Ishikawa (cell line): ENCODE data around the gene TAF1C.

Source experiments
- CEBPB ChIP-seq: IDR thresholded peaks from 2 replicates; pipeline ENCODE4 v1.6.1; 2012
- CREB1 ChIP-seq: IDR thresholded peaks from 2 replicates; pipeline ENCODE4 v1.6.1; 2012; ENCODE audit warnings: low read depth
- EGR1 ChIP-seq: IDR thresholded peaks from 2 replicates; pipeline ENCODE4 v1.6.1; 2012
- EP300 ChIP-seq: IDR thresholded peaks from 2 replicates; pipeline ENCODE4 v1.6.1; 2012; ENCODE audit warnings: borderline replicate concordance
- FOXM1 ChIP-seq: IDR thresholded peaks from 2 replicates; pipeline ENCODE4 v1.6.1; 2012; ENCODE audit warnings: low read depth, borderline replicate concordance
- NFIC ChIP-seq: IDR thresholded peaks from 2 replicates; pipeline ENCODE4 v1.6.1; 2012
- RAD21 ChIP-seq: IDR thresholded peaks from 2 replicates; pipeline ENCODE4 v1.6.1; 2012; ENCODE audit warnings: low read depth
- TAF1 ChIP-seq: IDR thresholded peaks from 2 replicates; pipeline ENCODE4 v1.6.1; 2012; ENCODE audit warnings: low read depth, mild to moderate bottlenecking
- TCF12 ChIP-seq: IDR thresholded peaks from 2 replicates; pipeline ENCODE4 v1.6.1; 2012; ENCODE audit warnings: low read depth
- TEAD4 ChIP-seq: IDR thresholded peaks from 2 replicates; pipeline ENCODE4 v1.6.1; 2012
- YY1 ChIP-seq: IDR thresholded peaks from 2 replicates; pipeline ENCODE4 v1.6.1; 2012; ENCODE audit warnings: low read depth
- ZBTB7A ChIP-seq: IDR thresholded peaks from 2 replicates; pipeline ENCODE4 v1.6.1; 2012; ENCODE audit warnings: low read depth
- TF ChIP-seq, protein P1 (sequence below): IDR thresholded peaks from 2 replicates; pipeline ENCODE4 v1.6.1; 2012
- TF ChIP-seq, protein P2 (sequence below): IDR thresholded peaks from 2 replicates; pipeline ENCODE4 v1.6.1; 2012
- TF ChIP-seq, protein P3 (sequence below): IDR thresholded peaks from 2 replicates; pipeline ENCODE4 v1.6.1; 2012; ENCODE audit warnings: low read depth, mild to moderate bottlenecking

The TAF1C gene

DNA sequence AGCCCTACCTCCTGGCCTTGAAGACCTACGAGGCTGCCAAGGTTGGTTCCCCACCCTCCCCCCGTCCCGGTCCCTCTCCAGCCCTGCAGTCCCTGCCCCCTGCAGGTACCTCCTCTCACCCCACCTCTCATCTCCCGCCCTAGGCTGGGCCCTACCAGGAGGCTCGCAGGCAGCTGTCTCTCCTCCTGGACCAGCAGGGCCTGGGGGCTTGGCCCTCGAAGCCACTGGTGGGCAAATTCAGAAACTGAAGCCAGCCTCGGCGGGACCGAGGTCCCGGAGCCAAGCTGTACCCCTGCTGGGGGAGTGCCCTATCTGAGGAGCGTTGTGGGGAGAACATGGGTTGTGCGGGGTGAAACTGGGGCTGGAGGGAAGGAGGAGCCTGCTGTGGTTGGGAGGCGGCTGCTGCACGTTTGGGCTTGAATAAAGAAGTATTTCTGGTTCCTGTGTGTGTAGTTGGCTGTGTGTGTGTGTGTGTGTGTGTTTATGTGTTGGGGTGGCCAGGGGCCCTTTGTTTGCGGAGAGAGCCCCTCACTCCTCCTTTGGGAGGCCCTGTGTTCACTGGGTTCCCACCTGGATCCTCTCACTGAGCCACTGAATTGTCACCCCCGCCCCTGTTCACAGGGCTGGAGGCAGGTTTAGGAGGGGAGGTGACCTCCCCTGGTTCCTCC lies 10.0 kb upstream of the TAF1C start:
- TF ChIP-seq CEBPB (no peak), TAF1 (no peak), EP300 (no peak), RAD21 (no peak), EGR1 (no peak), FOXM1 (no peak), TEAD4 (no peak), NFIC (no peak), TCF12 (no peak), YY1 (no peak), ZBTB7A (no peak)
- TF ChIP-seq, protein P1, sequence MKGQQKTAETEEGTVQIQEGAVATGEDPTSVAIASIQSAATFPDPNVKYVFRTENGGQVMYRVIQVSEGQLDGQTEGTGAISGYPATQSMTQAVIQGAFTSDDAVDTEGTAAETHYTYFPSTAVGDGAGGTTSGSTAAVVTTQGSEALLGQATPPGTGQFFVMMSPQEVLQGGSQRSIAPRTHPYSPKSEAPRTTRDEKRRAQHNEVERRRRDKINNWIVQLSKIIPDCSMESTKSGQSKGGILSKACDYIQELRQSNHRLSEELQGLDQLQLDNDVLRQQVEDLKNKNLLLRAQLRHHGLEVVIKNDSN = no peak
- TF ChIP-seq, protein P2, sequence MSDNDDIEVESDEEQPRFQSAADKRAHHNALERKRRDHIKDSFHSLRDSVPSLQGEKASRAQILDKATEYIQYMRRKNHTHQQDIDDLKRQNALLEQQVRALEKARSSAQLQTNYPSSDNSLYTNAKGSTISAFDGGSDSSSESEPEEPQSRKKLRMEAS = no peak

DNA sequence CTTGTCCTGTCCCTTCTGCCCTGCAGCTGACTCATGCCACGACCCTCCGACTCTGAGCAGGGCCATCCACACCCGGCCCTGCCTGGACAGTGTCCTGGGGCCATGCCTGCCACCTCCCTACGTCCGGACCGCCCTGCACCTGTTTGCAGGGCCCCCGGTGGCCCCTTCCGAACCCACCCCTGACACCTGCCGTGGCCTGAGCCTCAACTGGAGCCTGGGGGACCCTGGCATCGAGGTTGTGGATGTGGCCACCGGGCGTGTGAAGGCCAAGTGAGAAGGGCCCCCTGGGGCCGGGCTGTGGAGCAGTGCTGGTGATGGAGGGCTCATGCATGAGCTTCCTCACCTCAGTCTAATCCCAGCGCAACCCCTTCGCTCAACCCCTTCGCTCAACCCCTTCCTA lies 9.2 kb upstream of the TAF1C start:
- TF ChIP-seq RAD21 = no peak
- TF ChIP-seq, protein P2 = no peak
- no peak for TF ChIP-seq FOXM1
- no peak for TF ChIP-seq NFIC
- TF ChIP-seq YY1 = no peak
- TF ChIP-seq EP300 = no peak
- TF ChIP-seq CEBPB = no peak
- TF ChIP-seq, protein P3, sequence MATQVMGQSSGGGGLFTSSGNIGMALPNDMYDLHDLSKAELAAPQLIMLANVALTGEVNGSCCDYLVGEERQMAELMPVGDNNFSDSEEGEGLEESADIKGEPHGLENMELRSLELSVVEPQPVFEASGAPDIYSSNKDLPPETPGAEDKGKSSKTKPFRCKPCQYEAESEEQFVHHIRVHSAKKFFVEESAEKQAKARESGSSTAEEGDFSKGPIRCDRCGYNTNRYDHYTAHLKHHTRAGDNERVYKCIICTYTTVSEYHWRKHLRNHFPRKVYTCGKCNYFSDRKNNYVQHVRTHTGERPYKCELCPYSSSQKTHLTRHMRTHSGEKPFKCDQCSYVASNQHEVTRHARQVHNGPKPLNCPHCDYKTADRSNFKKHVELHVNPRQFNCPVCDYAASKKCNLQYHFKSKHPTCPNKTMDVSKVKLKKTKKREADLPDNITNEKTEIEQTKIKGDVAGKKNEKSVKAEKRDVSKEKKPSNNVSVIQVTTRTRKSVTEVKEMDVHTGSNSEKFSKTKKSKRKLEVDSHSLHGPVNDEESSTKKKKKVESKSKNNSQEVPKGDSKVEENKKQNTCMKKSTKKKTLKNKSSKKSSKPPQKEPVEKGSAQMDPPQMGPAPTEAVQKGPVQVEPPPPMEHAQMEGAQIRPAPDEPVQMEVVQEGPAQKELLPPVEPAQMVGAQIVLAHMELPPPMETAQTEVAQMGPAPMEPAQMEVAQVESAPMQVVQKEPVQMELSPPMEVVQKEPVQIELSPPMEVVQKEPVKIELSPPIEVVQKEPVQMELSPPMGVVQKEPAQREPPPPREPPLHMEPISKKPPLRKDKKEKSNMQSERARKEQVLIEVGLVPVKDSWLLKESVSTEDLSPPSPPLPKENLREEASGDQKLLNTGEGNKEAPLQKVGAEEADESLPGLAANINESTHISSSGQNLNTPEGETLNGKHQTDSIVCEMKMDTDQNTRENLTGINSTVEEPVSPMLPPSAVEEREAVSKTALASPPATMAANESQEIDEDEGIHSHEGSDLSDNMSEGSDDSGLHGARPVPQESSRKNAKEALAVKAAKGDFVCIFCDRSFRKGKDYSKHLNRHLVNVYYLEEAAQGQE = no peak
- TF ChIP-seq ZBTB7A = no peak
- TF ChIP-seq, protein P1 = no peak
- TF ChIP-seq TEAD4 = no peak
- no peak for TF ChIP-seq EGR1

DNA sequence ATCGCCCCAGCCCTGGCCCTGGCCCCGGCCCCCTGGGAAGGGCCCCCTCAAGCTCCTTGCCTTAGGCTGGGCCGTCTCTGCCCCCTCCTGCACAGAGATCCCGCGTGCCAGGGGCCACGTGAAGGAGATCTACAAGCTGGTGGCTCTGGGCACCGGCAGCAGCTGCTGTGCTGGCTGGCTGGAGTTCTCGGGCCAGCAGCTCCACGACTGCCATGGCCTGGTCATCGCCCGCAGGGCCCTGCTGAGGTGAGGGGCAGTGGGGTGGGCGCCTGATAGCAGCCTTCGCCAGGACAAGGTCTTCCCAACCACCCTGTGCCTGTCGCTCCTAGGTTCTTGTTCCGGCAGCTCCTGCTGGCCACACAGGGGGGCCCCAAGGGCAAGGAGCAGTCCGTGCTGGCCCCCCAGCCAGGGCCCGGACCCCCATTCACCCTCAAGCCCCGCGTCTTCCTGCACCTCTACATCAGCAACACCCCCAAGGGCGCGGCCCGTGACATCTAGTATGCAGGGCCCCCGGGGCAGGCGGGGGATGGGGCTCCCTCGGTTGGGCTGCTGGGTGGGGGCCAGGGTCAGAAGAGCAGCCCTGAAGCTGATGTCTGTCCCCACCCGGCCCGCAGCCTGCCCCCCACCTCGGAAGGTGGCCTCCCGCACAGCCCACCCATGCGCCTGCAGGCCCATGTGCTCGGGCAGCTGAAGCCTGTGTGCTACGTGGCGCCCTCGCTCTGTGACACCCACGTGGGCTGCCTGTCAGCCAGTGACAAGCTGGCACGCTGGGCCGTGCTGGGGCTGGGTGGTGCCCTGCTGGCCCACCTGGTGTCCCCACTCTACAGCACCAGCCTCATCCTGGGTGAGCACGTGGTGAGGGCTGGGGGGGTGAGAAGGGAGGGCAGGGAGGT lies 8.6 kb upstream of the TAF1C start:
- TF ChIP-seq FOXM1 = no peak
- no peak for TF ChIP-seq EP300
- no peak for TF ChIP-seq RAD21
- TF ChIP-seq, protein P2 = no peak
- TF ChIP-seq TEAD4 = no peak
- TF ChIP-seq TAF1 = no peak
- TF ChIP-seq CEBPB = no peak
- no peak for TF ChIP-seq CREB1
- TF ChIP-seq, protein P1 = no peak
- TF ChIP-seq YY1 = no peak
- TF ChIP-seq NFIC = no peak

DNA sequence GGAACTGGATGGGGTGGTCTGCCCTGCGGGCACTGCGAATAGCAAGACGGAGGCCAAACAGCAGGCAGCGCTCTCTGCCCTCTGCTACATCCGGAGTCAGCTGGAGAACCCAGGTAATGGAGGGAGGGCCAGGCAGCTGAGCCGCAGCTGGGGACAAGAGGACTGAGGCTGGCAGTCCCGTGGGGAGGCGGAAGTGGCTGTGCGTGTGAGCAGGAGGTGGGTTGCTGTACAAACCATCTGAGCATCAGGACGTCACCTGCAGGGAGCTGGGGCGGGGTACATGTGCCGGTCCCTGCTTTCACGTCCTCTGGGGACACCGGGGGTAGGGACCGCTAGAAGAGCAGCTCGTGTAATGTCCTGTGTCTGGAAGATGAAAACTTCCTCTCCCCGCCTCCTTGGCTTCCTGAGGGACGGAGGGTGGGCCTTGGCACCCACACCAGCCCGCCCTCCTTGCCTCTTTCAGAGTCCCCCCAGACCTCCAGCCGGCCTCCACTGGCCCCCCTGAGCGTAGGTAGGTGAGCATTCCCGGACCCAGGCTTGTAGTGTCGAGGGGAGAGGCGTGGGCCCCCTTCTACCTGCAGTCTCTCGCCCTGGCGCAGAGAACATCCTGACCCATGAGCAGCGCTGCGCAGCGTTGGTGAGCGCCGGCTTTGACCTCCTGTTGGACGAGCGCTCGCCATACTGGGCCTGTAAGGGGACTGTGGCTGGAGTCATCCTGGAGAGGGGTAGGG lies 7.8 kb upstream of the TAF1C start:
- TF ChIP-seq EGR1 (no peak), ZBTB7A (no peak), FOXM1 (no peak), CREB1 (no peak), CEBPB (no peak), TAF1 (no peak), YY1 (no peak), TCF12 (no peak), RAD21 (no peak), NFIC (no peak), EP300 (no peak)
- TF ChIP-seq, protein P3 = no peak
- TF ChIP-seq, protein P1 = no peak
- TF ChIP-seq, protein P2 = no peak
